A549 (cell line): ENCODE data around the gene CASP8. TPM values are rescaled to one million over a fixed set of nuclear protein-coding genes. Genes with fewer than 3 reads are reported as not detected.
"Not testable (repeated sequence)": the region's sequence is repeated elsewhere in the genome, so short reads cannot be mapped to it uniquely, and the experiment has no call there.

ENCODE experiments used
- ATAC-seq, 2 experiments: fragments of 200-7000 bp in 1 of 2; fragments of >200 bp in 1 of 2; cut with Nextera tagmentation in 1 of 2; cut with Tn5 transposase in 1 of 2; 3 replicates each; pipeline versions ENCODE4 v1.8.0 to v1.9.1; 2018 to 2020; ENCODE audit warnings: mild to moderate bottlenecking in 1 of 2, moderate library complexity in 1 of 2
- CTCF ChIA-PET: fragments of 300-600 bp; sonication (Branson Sonifier 250); formaldehyde crosslinking; extraction: SDS; loops from one replicate; lab custom pipeline; 2021; ENCODE audit warnings: antibody characterized with exemption, inconsistent platforms; lab: Yijun Ruan, JAX
- POLR2A ChIA-PET: fragments of 350-600 bp; formaldehyde crosslinking; extraction: SDS; loops from one replicate; lab custom pipeline; 2021; ENCODE audit warnings: antibody characterized with exemption, inconsistent platforms; lab: Yijun Ruan, JAX
- DNase-seq, 2 experiments: peaks; one replicate each; pipeline versions ENCODE4 v3.0.0 to v3.0.0-alpha.2; 2011 to 2016; ENCODE audit warnings: low read depth in 1 of 2, low spot score in 1 of 2
- FAIRE-seq: peaks from 2 replicates; lab custom pipeline; 2011; peaks lifted over from hg19 to GRCh38; lab: Jason Lieb, UNC
- H3K27ac ChIP-seq, 2 experiments: fragments of >200 bp; sonication (Bioruptor Twin); formaldehyde crosslinking; 3 replicates each; pipeline ENCODE4 v1.5.1; 2016 to 2017
- H3K4me1 ChIP-seq: fragments of >200 bp; sonication (Bioruptor Twin); formaldehyde crosslinking; 3 replicates; pipeline ENCODE4 v1.6.1; 2016
- H3K4me2 ChIP-seq: fragments of >200 bp; sonication (Bioruptor Twin); formaldehyde crosslinking; 3 replicates; pipeline ENCODE4 v1.6.1; 2016
- H3K4me3 ChIP-seq: fragments of >200 bp; sonication (Bioruptor Twin); formaldehyde crosslinking; 3 replicates; pipeline ENCODE4 v1.5.1; 2016
- H3K9me3 ChIP-seq: fragments of >200 bp; sonication (Bioruptor Twin); formaldehyde crosslinking; 3 replicates; pipeline ENCODE4 v1.6.1; 2016
- ATOH8 ChIP-seq: fragments of 250-450 bp; sonication (Bioruptor Pico); IDR thresholded peaks from 2 replicates; pipeline ENCODE4 v1.5.0; 2020; ENCODE audit warnings: low read depth, mild to moderate bottlenecking, moderate library complexity
- CBX2 ChIP-seq: fragments of 200-600 bp; sonication (generic); IDR thresholded peaks from 2 replicates; pipeline ENCODE4 v1.6.1; 2016; ENCODE audit warnings: low read depth, mild to moderate bottlenecking, borderline replicate concordance
- CBX8 ChIP-seq: fragments of 200-600 bp; sonication (generic); IDR thresholded peaks from 2 replicates; pipeline ENCODE4 v1.6.1; 2016
- CEBPB ChIP-seq, 2 experiments: fragments of >200 bp in 1 of 2; sonication (Bioruptor Twin) in 1 of 2; formaldehyde crosslinking in 1 of 2; IDR thresholded peaks; 2 replicates each; pipeline ENCODE4 v1.6.1; 2012 to 2016
- CTCF ChIP-seq: fragments of >200 bp; sonication (Bioruptor Twin); formaldehyde crosslinking; IDR thresholded peaks from 3 replicates; pipeline ENCODE4 v1.5.1; 2016
- E2F6 ChIP-seq: IDR thresholded peaks from 2 replicates; pipeline ENCODE4 v1.6.1; 2012; ENCODE audit warnings: low read depth, borderline replicate concordance
- ELK1 ChIP-seq: fragments of 150-350 bp; IDR thresholded peaks from 2 replicates; pipeline ENCODE4 v1.6.1; 2014; ENCODE audit warnings: low read depth, mild to moderate bottlenecking, low read length
- EP300 ChIP-seq, 2 experiments: fragments of >200 bp; sonication (Bioruptor Twin); formaldehyde crosslinking; IDR thresholded peaks; 2 replicates in 1 of 2; 3 replicates in 1 of 2; pipeline ENCODE4 v1.6.1; 2016 to 2017
- FOXS1 ChIP-seq: fragments of 250-450 bp; sonication (Bioruptor Pico); IDR thresholded peaks from 2 replicates; pipeline ENCODE4 v1.5.0; 2020; ENCODE audit warnings: mild to moderate bottlenecking, moderate library complexity
- HEYL ChIP-seq: fragments of 250-450 bp; sonication (Bioruptor Pico); IDR thresholded peaks from 2 replicates; pipeline ENCODE4 v1.8.0; 2021; ENCODE audit warnings: mild to moderate bottlenecking, moderate library complexity
- KDM5A ChIP-seq: fragments of 200-600 bp; sonication (generic); IDR thresholded peaks from 2 replicates; pipeline ENCODE4 v1.6.1; 2016; ENCODE audit warnings: antibody characterized with exemption, mild to moderate bottlenecking
- MAZ ChIP-seq: fragments of 150-350 bp; IDR thresholded peaks from 2 replicates; pipeline ENCODE4 v1.6.1; 2014; ENCODE audit warnings: antibody characterized with exemption, low read depth, low read length, borderline replicate concordance
- NR3C1 ChIP-seq: fragments of >200 bp; sonication (Bioruptor Twin); formaldehyde crosslinking; IDR thresholded peaks from 3 replicates; pipeline ENCODE4 v1.6.1; 2017
- PBX3 ChIP-seq: IDR thresholded peaks from 2 replicates; pipeline ENCODE4 v1.6.1; 2012
- PHF8 ChIP-seq: fragments of 200-600 bp; sonication (generic); IDR thresholded peaks from 2 replicates; pipeline ENCODE4 v1.6.1; 2016; ENCODE audit warnings: low read depth, mild to moderate bottlenecking, antibody characterized with exemption, moderate library complexity, borderline replicate concordance
- POLR2AphosphoS2 ChIP-seq: conservative IDR thresholded peaks from 2 replicates; pipeline ENCODE4 v1.6.1; 2012; ENCODE audit warnings: low read length, improper control_type of control experiment, inconsistent platforms
- REST ChIP-seq: fragments of 200-600 bp; sonication (generic); IDR thresholded peaks from 2 replicates; pipeline ENCODE4 v1.6.1; 2016; ENCODE audit warnings: antibody characterized with exemption, mild to moderate bottlenecking, moderate library complexity
- TFCP2L1 ChIP-seq: fragments of 250-450 bp; sonication (Bioruptor Pico); IDR thresholded peaks from 2 replicates; pipeline ENCODE4 v1.5.0; 2021; ENCODE audit warnings: mild to moderate bottlenecking
- ZC3H11A ChIP-seq: fragments of 450-650 bp; IDR thresholded peaks from 2 replicates; pipeline ENCODE4 v1.6.1; 2014; ENCODE audit warnings: antibody characterized with exemption, mild to moderate bottlenecking
- WGBS: methylation state at CpG from one replicate; pipeline ENCODE4 v1.1.6; 2017; ENCODE audit errors: missing lambda C conversion rate; 5-methylcytosine and 5-hydroxymethylcytosine counted together
- polyA plus RNA-seq, 4 experiments: library from polyadenylated mRNA; depleted of rRNA in 3 of 4; stranded (reverse); fragments of >200 nt; fragmentation: RNase III in 1 of 4; extraction: RNeasy Plus Mini Kit Qiagen cat#74134 plus additional on column Dnase treatment in 1 of 4; gene quantifications; 2 replicates in 3 of 4; 3 replicates in 1 of 4; pipeline ENCODE4 v1.2.3, GENCODE V29; 2011 to 2017

The CASP8 gene
- polyA plus RNA-seq, 2 of the 4 experiments (the other 2 are of a cell fraction) = 40.2 to 65.2 TPM

GRCh38 chr2:201285499-201285898 is 25.2 kb downstream of the CASP8 start:
- no peak for ATAC-seq
- H3K4me1 ChIP-seq = no peaks in the 10 kb centered on the region
- no peak for DNase-seq
- no peak overlapping the region for H3K27ac ChIP-seq
- ChIA-PET CTCF (interaction anchor here (1.0 to 1.7 kb wide), 2 partner anchors 11 to 72 kb away, joined by 3 to 5 read pairs; no protein-coding TSS in a partner anchor), POLR2A (no interaction called here)
- peaks cover 20% of the 10 kb centered on the region for H3K9me3 ChIP-seq
- TF ChIP-seq POLR2AphosphoS2 (no peak), TFCP2L1 (CRISPR knock-in tag) (no peak), MAZ (no peak), CBX8 (no peak), CEBPB (IDR thresholded peaks at IDR 0.05) (no peak), REST (no peak), PBX3 (no peak), CBX2 (no peak), ATOH8 (CRISPR knock-in tag) (no peak), HEYL (CRISPR knock-in tag) (no peak)
- H3K4me2 ChIP-seq = no peak overlapping the region
- FAIRE-seq = no peak
- H3K4me3 ChIP-seq = no peak overlapping the region
- 100% methylated on average over 1 of the region's 1 CpG for WGBS

GRCh38 chr2:201290457-201291148 is 30.3 kb downstream of the CASP8 start:
- CTCF ChIA-PET = interaction anchor here (0.6 kb wide), 1 partner anchor 938 kb away, joined by 4 read pairs; no protein-coding TSS in a partner anchor
- H3K4me2 ChIP-seq, ATAC-seq, FAIRE-seq, H3K27ac ChIP-seq, H3K4me3 ChIP-seq, POLR2A ChIA-PET, H3K4me1 ChIP-seq, DNase-seq: not testable (repeated sequence)
- H3K9me3 ChIP-seq = peaks cover 24% of the 10 kb centered on the region
- WGBS = 79% methylated on average over 14 of the region's 15 CpGs

GRCh38 chr2:201298462-201299052 is 38.2 kb downstream of the CASP8 start:
- POLR2A ChIA-PET = no interaction called here
- DNase-seq (no peak), FAIRE-seq (no peak)
- no peak for TF ChIP-seq EP300 (IDR thresholded peaks at IDR 0.05)
- no peak for TF ChIP-seq ELK1
- TF ChIP-seq E2F6 = no peak
- TF ChIP-seq KDM5A = no peak
- no peak for TF ChIP-seq FOXS1 (CRISPR knock-in tag)
- no peak for TF ChIP-seq ATOH8 (CRISPR knock-in tag)
- TF ChIP-seq ZC3H11A = no peak
- no peak for TF ChIP-seq NR3C1
- TF ChIP-seq PHF8 = no peak
- TF ChIP-seq CTCF = no peak

More at GRCh38 chr2:201298462-201299052, 38.2 kb downstream of the CASP8 start:
- no peak for ATAC-seq
- no peak overlapping the region for H3K4me2 ChIP-seq
- CTCF ChIA-PET = interaction anchor here (1.3 to 1.5 kb wide), 2 partner anchors 10 to 66 kb away, joined by 4 read pairs; no protein-coding TSS in a partner anchor
- H3K4me3 ChIP-seq = no peak overlapping the region
- H3K4me1 ChIP-seq = no peaks in the 10 kb centered on the region
- 17% methylated on average over 3 of the region's 3 CpGs for WGBS
- H3K27ac ChIP-seq = no peak overlapping the region
- peaks cover 5% of the 10 kb centered on the region; the same call in 1 of the 3 replicates for H3K9me3 ChIP-seq
